Fibroblast of skin of right quadriceps (primary cell): ENCODE data around the gene NDUFS6.

Experiments used
- DNase-seq: peaks from one replicate; pipeline ENCODE4 v3.0.0-alpha.2; 2013

The NDUFS6 gene

DNA sequence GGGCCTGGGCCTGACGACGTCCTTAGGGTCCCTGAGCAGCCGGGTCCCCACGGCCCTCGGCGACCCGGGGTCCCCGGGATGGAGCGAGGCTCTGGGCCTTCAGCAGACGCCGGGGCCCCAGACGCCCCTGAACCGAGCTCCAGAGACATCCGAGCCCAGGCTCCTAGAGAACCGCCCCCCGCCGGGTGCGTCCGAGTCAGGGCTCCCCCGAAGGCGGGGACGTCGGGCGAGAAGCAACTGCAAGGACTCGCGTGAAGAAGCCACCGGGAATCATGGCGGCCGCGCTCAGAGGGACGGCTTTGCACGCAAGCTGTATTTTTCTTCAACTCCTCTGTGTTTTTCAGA, 56.0 kb downstream of the NDUFS6 start:
- no peak for DNase-seq

DNA sequence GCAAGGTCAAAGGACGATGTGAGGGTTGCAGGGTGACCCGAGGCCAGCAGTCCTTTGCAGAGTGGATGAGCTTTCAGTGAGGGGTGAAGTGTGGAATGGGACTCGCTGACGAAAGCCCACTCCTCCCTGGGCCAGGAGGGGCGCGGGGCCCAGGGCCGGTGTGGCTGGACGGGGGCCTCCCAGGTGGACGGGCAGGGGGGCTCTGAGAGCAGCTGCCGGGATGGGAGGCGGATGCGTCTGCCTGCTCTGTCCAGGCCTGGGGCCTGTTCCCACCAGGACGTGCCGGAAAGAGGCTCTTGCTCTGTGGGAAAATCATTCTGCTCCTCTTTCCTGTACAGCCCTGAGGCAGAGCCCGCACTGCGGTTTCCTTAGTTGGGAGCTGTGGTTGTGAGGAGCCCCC, 57.2 kb downstream of the NDUFS6 start:
- no peak for DNase-seq

DNA sequence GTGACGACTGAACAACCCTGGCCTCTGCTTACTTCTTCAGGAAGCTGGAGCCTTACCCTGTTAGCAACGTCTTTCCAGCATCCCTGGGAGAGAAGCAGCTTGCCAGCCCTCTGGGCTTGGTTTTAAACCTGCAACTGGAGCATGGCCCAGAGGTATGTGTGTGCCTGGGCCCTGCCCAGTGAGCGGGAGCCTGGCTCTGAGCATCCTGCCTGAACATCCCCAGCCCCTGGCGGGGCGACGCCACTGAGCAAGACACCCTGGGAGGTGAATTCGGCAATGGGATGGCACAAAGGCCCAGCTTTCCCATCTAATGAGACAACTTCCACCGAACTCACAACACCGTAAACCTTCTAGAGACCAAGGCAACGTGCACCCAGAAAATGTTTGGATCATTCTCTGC, 57.9 kb downstream of the NDUFS6 start:
- no peak for DNase-seq

DNA sequence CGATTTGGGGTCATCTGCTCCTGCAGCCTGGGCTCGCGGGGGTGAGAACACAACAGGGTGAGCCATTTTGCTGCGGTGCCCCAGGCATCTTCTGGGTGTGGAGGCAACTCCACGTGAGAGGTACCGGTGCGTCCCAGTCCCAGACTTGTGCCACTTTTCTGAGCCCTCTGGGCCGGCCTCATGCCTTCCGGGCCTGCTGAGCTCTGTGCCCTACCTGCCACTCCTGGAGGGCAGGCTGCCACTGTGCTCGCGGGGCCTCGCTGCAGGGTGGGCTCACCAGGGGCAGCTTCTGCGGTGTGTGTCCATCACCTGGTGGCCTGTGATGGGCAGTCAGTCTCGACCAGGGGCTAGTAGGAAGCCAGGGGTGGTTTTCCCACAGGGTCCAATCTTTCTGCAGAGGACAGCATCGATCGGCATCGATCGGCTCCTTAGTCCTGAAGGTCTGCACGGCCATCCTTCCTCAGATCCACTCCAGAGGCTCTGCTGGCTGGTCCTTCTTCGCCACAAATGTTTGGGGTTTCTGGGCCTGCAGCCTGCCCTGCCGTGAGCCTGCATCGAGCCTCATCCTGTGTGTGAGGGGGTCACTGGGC, 58.9 kb downstream of the NDUFS6 start:
- no peak for DNase-seq

DNA sequence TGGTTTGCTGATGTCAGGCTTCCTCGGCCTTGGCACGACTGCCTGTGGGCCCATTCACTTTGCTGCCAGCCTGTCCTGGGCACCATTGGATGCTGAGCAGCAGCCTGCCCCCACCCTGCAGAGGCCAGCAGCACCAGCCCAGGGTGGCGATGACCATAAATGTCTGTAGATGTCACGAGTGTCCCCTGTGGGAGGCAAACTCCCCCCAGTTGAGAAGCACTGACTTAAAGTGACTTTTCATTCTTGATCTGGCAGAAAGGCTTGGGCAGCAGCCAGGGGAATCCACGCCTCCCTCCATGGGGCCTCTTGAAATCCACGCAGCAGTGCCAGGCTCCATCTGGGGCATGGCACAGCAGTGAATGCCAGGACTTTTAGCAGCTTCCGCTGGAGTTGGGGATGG, 59.7 kb downstream of the NDUFS6 start:
- DNase-seq, result no peak

DNA sequence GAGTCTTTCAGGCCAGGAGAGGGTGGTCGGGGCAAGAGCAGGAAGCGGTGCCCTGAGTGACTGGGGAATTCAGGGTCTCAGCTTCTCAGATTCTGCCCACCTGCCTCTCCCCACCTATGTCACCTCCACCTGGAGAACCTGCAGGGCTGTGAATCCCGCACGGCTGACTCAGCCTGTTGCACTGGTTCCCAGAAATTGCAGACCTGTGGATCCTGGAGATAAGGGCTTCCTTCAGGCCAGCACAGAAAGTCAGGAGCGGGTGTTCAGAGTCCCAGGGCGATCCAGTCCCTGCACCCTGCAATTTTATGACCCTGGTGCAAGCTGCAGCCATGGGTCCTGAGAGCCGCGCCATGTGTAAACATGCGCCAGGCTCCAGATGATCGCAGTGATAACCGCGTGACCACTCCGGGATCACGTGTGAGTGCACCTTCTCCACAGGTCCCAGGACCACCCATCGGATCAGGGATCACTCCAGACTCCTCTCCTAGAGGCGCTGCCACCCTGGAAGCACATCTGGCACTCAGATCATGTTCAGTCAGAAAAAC, 63.8 kb downstream of the NDUFS6 start:
- DNase-seq, result no peak

DNA sequence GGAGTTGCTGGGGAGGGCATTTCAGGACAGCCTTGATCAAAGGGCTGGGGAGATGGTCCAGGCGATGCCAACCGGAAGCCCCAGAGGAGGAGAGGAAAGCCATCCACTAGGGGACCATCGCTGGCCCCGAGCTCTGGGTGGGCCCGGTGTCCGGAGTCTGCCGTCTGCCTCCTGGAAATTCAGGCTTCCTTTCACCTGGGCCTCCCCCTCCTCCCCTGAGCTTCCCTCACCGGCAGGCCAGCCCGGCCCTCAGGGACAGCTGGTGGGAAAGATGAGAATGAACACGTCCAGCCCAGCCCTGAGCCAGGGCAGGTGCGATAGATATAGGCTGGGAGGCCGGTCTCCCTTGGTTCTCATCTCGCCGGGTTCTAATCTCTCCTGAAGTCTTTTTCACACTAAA, 64.3 kb downstream of the NDUFS6 start:
- DNase-seq, result no peak
